Spleen (tissue), 11 donors: ENCODE data around the gene PCSK4. TPM values are rescaled to one million over a fixed set of nuclear protein-coding genes. Genes with fewer than 3 reads are reported as not detected.
A peak's percentile ranks its signal among the peaks of the same experiment; 100 is the strongest.

ENCODE experiments used
- DNase-seq: peaks from one replicate; pipeline ENCODE4 v3.0.0-alpha.2; 2020
- H3K27ac ChIP-seq, 8 donors: fragments of 200-600 bp; sonication (generic) in 7 of 8; 1 replicate in 4 of 8; 2 replicates in 4 of 8; pipeline versions ENCODE4 v1.5.0 to v1.8.0; 2016 to 2021; ENCODE audit warnings: inconsistent platforms in 4 of 8, mild to moderate bottlenecking in 4 of 8, moderate library complexity in 1 of 8
- H3K27me3 ChIP-seq, 7 donors: fragments of 200-600 bp; sonication (generic) in 6 of 7; replicated peaks in 1 of 7; 1 replicate in 4 of 7; 2 replicates in 3 of 7; pipeline versions ENCODE4 v1.5.0 to v1.8.0; 2016 to 2021; ENCODE audit warnings: inconsistent platforms in 3 of 7, mild to moderate bottlenecking in 1 of 7
- H3K36me3 ChIP-seq, 6 donors: fragments of 200-600 bp; sonication (generic) in 5 of 6; 1 replicate in 4 of 6; 2 replicates in 2 of 6; pipeline versions ENCODE4 v1.5.0 to v1.8.0; 2016 to 2021; ENCODE audit warnings: inconsistent platforms in 2 of 6
- H3K4me1 ChIP-seq, 6 donors: fragments of 200-600 bp; sonication (generic) in 5 of 6; 1 replicate in 3 of 6; 2 replicates in 3 of 6; pipeline versions ENCODE4 v1.5.0 to v1.8.0; 2016 to 2021; ENCODE audit warnings: inconsistent platforms in 3 of 6
- H3K4me3 ChIP-seq, 8 donors: fragments of 200-600 bp; sonication (generic) in 7 of 8; 1 replicate in 4 of 8; 2 replicates in 4 of 8; pipeline versions ENCODE4 v1.5.0 to v1.8.0; 2016 to 2021; ENCODE audit warnings: inconsistent platforms in 4 of 8, mild to moderate bottlenecking in 4 of 8, moderate library complexity in 2 of 8
- H3K9me3 ChIP-seq, 8 donors: fragments of 200-600 bp; sonication (generic) in 7 of 8; 1 replicate in 4 of 8; 2 replicates in 4 of 8; pipeline versions ENCODE4 v1.5.0 to v1.8.0; 2016 to 2021; ENCODE audit warnings: inconsistent platforms in 4 of 8
- CTCF ChIP-seq, 11 experiments: fragments of 200-600 bp in 7 of 11; fragments of 450-650 bp in 4 of 11; sonication (generic) in 4 of 11; IDR thresholded peaks in 8 of 11; conservative IDR thresholded peaks in 3 of 11; 1 replicate in 7 of 11; 2 replicates in 4 of 11; pipeline versions ENCODE4 v1.4.0 to v1.8.0; 2016 to 2021; ENCODE audit warnings: antibody characterized with exemption in 11 of 11, inconsistent platforms in 4 of 11, mild to moderate bottlenecking in 1 of 11
- POLR2A ChIP-seq, 3 donors: fragments of 450-650 bp; IDR thresholded peaks; one replicate each; pipeline ENCODE4 v1.5.1; 2017; ENCODE audit warnings: antibody characterized with exemption in 3 of 3, mild to moderate bottlenecking in 1 of 3
- POLR2AphosphoS5 ChIP-seq, 3 donors: sonication (generic); formaldehyde crosslinking; IDR thresholded peaks; one replicate each; pipeline ENCODE4 v1.5.1; 2017; ENCODE audit warnings: antibody characterized with exemption in 3 of 3
- WGBS, 5 donors: extraction: QIAGEN DNeasy Blood & Tissue Kit in 3 of 5; methylation state at CpG; one replicate each; pipeline versions ENCODE4 v1.1.5 to v1.1.7; 2013 to 2018; 5-methylcytosine and 5-hydroxymethylcytosine counted together
- intact Hi-C: fragments of 100-400 bp; cut with DNase I; formaldehyde crosslinking; loops from one replicate; pipeline ENCODE4 v1.15.0; 2023; ENCODE audit warnings: low total_unique reads
- polyA plus RNA-seq, 3 donors: library from polyadenylated mRNA; stranded (reverse); fragments of 200-250 nt; gene quantifications; one replicate each; pipeline ENCODE4 v1.2.1, GENCODE V29; 2013
- total RNA-seq, 7 donors: library from RNA; depleted of rRNA in 3 of 7; stranded (reverse); fragments of >200 nt in 3 of 7; fragmentation: NEBNext Ultra II Directional in 4 of 7; extraction: Animal tissue kit (Norgen Biotek cat#: 25700) in 4 of 7; gene quantifications; one replicate each; pipeline versions ENCODE4 v1.1.0 to v1.2.1, GENCODE V29; 2016 to 2021
- donor health status: healthy with polysubstance abuse.
- donor health status: DM: no; HTN: no; CAD: no; lungs with moderate emphysema.
- donor health status: DM: no; HTN: no; CAD: no.
- donor health status: Bipolar disorder and iron deficiency.
- donor health status: healthy.
- donor health status: DM: no; HTN: no; CAD: no.
- donor health status: DM: yes; HTN: yes; CAD: no.

The PCSK4 gene
- total and polyA plus RNA-seq, 10 donors: 1.1 to 4.2 (median 1.9) TPM

DNA sequence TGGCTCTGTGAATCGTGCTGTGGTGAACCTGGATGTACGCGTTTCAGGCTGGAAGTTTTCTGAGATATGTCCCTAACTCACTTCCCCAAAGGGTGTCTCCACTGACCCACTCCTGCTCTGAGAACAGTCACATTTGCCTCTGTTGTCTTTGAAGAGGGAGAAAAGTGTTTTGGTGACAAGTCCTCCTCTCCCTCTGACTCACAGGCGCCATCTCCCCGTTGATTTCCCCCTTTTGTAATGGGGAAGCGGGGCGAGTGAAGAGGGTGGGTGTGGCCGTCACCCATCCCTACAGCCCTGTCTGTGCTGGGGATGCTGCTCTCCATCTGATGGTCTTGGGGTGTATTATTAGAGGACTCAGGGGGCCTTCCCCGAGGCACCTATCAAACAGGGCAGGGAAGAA is 30.7 kb downstream of the PCSK4 start:
- WGBS, 5 donors: 65 to 80% (median 75%) methylated on average over 9 of the region's 9 CpGs
- H3K27me3 ChIP-seq: peaks cover 4 to 56% (median 36%) of the 10 kb centered on the region in 7 donors
- no peaks in the 10 kb centered on the region for H3K9me3 ChIP-seq
- H3K36me3 ChIP-seq: peaks cover 0 to 24% (median 4%) of the 10 kb centered on the region in 6 donors
- TF ChIP-seq CTCF (IDR thresholded peaks at IDR 0.05 in 8 of 11, conservative IDR thresholded peaks at IDR 0.05 in 3 of 11) (no peak), POLR2AphosphoS5 (IDR thresholded peaks at IDR 0.05) (no peak), POLR2A (IDR thresholded peaks at IDR 0.05) (no peak)
- no peak overlapping the region for H3K4me3 ChIP-seq
- DNase-seq: no peak
- H3K4me1 ChIP-seq: peaks cover 4 to 28% (median 22%) of the 10 kb centered on the region in 6 donors
- no peak overlapping the region for H3K27ac ChIP-seq
- intact Hi-C loops: no loop called here

GRCh38 chr19:1457892-1458291 is 32.3 kb downstream of the PCSK4 start:
- Histone ChIP-seq H3K36me3 (peaks cover 0 to 24% (median 4%) of the 10 kb centered on the region in 6 donors), H3K27ac (no peak overlapping the region), H3K9me3 (no peaks in the 10 kb centered on the region), H3K4me3 (no peak overlapping the region), H3K4me1 (peaks cover 4 to 43% (median 30%) of the 10 kb centered on the region in 6 donors), H3K27me3 (peaks cover 5 to 69% (median 52%) of the 10 kb centered on the region in 7 donors)
- 81 to 90% (median 83%) methylated on average over 8 to 16 of the region's 16 CpGs for WGBS, 5 donors
- no peak for DNase-seq
- TF ChIP-seq CTCF (IDR thresholded peaks at IDR 0.05 in 8 of 11, conservative IDR thresholded peaks at IDR 0.05 in 3 of 11) (no peak), POLR2AphosphoS5 (IDR thresholded peaks at IDR 0.05) (peak in 1 of 3 donors; percentile 34)
- intact Hi-C loops: no loop called here

GRCh38 chr19:1457031-1457739 is 33.0 kb downstream of the PCSK4 start:
- peaks cover 7 to 76% (median 59%) of the 10 kb centered on the region in 7 donors for H3K27me3 ChIP-seq
- intact Hi-C loops: no loop called here
- no peak overlapping the region for H3K27ac ChIP-seq
- H3K4me3 ChIP-seq: no peak overlapping the region
- no peak for TF ChIP-seq POLR2A (IDR thresholded peaks at IDR 0.05)
- TF ChIP-seq POLR2AphosphoS5 (IDR thresholded peaks at IDR 0.05): peak; percentile 22 to 68 (median 45)
- no peak for DNase-seq
- H3K9me3 ChIP-seq: no peaks in the 10 kb centered on the region
- peaks cover 4 to 50% (median 30%) of the 10 kb centered on the region in 6 donors for H3K4me1 ChIP-seq
- WGBS, 5 donors: 13 to 27% (median 23%) methylated on average over 27 to 48 of the region's 48 CpGs
- peaks cover 0 to 24% (median 4%) of the 10 kb centered on the region in 6 donors for H3K36me3 ChIP-seq

DNA sequence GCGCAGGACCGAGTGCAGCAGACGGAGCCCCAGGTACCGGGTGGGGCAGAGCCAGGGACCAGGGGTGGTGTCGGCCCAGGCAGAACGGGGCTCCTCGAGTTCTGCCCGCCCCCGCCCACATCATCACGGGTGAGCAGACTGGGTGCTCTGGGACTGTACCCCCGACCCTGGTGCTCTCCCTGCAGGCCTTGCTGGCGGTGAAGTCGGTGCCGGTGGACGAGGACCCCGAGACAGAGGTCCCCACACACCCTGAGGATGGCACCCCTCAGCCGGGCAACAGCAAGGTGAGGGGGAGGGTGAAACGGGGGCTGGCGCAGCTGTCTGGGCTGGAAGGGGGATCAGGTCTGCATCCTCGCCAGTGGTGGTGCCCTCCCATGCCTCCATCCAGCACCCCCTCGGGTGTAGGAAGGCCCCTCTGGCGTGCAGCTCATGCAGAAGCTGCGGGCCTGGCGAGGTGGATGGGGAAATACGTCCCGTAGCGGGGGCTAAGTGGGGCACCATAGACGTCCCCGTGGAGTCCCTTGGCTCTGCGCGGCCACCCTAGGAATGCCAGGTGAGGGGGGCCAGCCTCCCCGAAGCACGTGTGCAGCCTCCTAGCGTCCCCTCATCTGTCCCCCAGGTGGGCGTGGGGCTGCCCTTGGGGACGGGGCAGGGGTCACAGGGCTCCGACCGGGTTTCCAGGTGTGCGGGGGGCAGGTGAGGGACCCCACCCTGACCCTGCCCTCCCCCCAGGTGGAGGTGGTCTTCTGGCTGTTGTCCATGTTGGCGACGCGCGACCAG is 33.8 kb downstream of the PCSK4 start:
- Histone ChIP-seq H3K4me1 (peaks cover 4 to 51% (median 30%) of the 10 kb centered on the region in 6 donors), H3K27ac (no peak overlapping the region), H3K36me3 (peaks cover 0 to 17% (median 4%) of the 10 kb centered on the region in 6 donors), H3K4me3 (no peak overlapping the region), H3K27me3 (peaks cover 7 to 85% (median 68%) of the 10 kb centered on the region in 7 donors), H3K9me3 (no peaks in the 10 kb centered on the region)
- no peak for DNase-seq
- intact Hi-C loops: no loop called here
- TF ChIP-seq POLR2AphosphoS5 (IDR thresholded peaks at IDR 0.05): peak in 2 of 3 donors; percentile 3 to 47
- no peak for TF ChIP-seq CTCF (IDR thresholded peaks at IDR 0.05 in 8 of 11, conservative IDR thresholded peaks at IDR 0.05 in 3 of 11)
- 23 to 45% (median 36%) methylated on average over 10 to 43 of the region's 43 CpGs for WGBS, 5 donors
